ENCODE data around the gene OTOS.

OTOS gene

DNA sequence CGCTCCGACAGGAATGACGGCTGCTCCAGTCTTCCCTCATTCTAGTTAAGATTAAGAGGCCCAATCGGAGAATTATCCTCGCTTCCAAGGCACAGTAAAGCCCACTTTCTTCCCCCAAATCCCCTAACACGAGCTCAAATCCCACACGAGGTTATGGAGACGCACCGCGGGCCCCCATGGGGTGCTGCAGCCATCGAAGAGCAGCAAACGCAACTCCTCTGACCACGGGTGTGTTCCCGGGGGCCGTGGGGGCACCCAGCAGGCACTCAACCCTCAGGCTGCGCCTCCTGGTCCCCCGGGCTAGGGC is 4.8 kb downstream of the OTOS start:
- DNase-seq, result no peak

DNA sequence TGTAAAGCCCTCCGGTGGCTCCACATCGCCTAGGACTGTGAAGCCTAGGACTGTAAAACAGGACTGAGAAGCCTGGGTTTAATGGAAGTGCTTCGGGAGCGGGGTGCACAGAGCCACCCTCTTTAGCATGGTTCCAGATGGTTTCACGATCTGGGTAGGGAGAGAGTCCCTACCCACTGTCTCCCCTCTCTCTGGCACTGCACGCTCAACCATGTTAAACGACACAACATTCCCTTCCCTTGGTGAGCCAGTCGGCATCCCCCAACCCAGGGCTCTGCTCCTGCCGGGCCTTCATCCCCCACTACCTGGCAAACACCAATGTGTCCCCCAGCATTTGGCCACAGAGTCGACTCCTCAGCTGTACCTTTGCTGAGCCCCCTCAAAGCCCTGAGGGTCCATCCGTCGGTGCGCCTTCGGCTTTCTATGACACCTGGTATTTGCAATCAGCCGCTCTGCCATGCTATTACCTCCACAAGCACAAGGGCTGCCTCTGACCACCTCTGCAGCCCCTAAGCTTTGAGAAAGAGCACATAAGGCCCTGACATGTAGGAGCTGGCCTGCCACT is 5.4 kb downstream of the OTOS start:
- no peak for DNase-seq

DNA sequence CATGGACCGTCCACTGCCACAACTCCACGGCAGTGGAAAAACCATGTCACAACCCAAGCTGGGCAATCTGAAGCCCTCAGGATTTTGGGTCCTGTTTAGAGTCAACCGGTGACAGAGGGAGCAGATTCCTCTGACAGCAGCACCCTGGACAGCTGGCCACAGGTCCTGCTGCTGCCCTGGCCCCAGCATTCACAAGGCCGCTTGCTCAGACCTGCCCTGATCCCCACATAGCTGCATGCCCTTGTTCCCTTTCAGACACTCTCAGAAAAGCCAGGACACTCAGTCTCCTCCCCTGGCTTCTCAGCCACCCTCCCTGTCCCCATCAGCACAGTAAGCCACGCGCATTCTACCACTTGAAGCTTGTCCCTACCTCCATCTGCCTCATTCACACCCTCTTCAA is 6.0 kb downstream of the OTOS start:
- DNase-seq, result no peak

DNA sequence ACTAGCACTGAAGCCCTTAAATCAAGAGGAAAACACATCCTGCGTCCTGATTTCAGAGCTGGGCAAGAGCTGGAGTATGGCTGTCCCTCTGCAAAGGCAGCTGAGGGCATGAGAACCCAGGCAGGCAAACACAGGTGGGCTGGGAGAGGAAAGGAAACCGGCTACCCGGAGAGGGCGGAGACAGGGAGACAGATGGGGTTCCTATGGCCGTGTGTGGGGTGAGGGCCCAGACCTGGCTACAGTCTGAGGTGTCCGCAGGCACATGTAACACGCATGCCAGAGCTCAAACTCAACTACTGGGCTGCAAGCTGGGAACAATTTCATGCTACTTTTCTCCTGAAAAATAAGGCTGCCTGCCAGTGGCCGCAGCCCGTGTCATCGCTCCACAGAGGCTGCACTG is 7.1 kb downstream of the OTOS start:
- DNase-seq, result no peak

DNA sequence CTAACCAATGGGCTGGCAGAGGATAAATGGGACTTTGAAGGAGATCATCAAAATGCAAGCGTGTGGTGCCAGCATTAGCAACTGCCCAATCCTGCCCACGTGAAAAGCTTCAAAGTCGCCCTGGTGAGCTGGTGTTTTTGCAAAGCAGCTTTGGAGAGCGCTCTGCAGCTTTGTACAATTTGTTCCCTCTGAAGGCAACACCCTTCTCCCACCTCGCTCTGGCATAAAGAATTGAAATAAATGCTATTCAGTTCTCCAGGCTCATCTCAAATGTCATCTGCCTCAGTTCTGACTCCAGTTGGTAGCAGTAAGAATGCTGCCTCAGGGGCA is 7.8 kb downstream of the OTOS start:
- no peak for DNase-seq

DNA sequence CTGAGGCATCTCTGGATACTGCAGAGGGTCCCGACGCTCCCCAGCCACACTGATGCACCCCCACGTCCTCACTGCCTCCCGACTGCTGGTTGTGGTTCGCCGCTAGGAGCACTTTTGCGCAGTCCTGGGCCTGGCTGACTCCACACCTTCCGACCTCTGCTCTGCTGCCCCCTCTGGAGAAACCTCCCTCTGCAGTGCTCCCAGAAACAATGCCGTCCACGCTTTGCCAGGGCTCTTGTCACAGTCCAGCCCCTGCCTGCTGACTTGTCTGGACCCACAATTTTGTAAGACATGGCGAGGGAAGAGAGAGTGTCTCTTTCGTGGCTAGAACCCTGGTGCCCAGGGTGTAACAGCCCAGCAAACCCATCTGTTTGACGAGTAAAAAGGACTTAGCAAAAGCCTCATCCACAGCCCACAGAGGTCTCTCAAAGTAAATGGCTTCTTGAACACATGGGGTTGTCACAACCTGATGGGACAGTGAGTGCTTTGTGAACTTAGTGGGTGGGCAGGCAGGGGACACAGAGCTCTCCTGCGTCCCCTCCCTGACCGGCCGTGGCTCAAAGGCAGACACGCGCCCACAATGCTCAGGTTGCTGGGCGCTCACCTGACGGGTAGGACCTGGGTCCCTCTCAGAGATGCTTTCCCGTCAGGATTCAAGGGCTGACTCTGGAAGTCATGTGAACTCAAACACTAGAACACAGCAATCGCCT is 8.4 kb downstream of the OTOS start:
- no peak for DNase-seq

DNA sequence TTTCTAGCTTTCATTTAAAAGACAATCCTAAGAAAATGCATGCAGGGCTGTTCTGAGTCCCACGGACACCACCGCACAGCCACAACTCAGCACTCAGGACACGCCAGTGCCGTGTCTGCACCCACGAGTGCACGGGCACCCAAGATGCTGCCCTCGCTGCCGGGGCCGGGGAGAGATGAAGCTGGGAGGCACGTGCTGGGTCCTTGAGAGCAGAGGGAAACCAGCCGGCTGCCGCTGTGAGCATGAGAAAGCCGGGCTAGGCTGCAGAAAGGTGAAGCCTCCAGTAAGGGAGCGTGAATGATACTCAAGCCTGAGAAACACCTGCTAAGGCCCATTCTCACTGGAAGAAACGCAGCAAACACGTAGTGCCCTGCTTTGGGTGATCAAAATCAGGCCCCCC is 9.2 kb downstream of the OTOS start:
- no peak for DNase-seq

DNA sequence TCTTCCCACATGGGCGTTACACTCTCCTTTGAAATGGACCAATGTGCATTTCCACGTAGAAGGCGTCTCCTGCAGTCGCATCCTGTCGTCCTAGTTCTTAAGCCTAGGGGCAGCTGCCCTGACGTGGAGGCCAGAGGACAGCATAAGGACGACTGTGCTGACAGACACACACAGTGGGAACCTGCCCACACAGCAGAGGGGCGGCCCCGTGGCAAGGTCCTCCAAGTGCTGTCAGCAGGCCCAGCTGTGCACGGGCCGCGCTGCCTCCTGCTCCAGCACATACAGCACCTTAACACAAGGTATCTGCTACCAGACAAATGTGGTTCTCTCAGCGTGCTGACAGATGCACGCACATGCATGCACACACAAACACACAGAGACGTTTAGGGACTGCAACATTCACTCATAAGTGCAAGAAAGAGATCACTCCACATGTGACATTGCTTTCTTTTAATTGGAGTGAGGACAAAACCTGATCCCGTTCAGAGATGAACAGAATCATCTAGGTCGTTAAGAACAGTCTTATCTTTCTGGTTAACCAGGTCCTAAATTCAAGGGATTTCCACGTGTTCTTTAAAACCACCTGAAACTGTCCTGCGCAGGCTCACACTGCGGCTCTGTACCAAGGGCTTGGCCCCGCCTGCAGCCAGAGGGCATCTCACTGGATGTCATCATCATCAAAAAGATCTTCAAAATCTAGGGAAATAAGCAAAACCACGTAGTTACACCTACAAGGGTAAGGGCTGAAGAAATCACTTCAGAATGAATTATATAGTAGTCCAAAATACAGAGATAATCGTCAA is 9.9 kb downstream of the OTOS start:
- DNase-seq, result no peak

DNA sequence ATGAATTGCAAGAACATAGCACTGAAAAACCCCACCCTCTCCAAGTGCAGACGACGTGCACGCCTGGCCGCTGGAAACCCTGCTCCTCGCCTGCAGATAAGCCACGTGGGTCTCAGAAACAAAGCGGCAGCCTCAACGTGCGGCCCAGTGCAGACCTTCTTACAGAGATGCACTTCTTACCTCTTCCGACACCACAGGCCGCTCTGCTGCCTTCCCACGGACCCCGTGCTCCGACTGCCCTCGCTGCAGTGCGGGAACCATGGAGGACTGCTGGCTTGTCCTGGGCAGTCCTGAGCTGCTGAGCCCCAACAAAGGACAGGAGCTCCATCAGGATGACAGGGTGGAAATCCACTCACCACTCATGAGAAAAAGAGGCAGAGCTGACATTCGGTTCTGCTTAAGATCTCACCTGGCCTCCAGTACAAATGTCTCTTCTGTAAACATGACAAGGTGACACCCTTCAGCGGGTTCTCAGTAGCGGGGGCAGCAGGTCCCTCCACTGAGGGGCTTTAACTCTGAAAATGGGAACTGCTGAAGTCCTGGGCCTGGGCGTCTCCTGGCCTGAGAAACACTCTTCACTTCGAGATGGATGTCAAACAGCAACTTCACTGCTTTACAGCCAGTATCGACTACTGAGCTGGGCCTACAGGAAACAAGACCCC is 10.6 kb downstream of the OTOS start:
- DNase-seq, result no peak

DNA sequence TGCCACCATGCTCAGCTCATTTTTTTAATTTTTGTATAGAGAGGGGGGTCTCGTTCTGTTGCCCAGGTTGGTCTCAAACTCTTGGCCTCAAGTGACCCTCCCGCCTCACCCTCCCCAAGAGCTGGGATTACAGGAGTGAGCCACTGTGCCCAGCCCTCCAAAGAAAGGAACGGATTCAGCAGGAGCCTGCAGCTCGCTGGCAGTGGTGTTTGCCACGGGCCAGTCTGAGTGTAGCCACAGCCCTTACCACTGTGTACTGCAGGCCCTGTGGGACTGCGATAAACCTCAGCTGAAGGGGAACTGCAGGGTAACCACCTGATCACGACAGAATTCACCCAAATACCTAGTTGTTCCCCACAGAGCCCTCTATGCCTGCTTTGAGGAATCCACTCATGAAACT is 11.1 kb downstream of the OTOS start:
- no peak for DNase-seq

DNA sequence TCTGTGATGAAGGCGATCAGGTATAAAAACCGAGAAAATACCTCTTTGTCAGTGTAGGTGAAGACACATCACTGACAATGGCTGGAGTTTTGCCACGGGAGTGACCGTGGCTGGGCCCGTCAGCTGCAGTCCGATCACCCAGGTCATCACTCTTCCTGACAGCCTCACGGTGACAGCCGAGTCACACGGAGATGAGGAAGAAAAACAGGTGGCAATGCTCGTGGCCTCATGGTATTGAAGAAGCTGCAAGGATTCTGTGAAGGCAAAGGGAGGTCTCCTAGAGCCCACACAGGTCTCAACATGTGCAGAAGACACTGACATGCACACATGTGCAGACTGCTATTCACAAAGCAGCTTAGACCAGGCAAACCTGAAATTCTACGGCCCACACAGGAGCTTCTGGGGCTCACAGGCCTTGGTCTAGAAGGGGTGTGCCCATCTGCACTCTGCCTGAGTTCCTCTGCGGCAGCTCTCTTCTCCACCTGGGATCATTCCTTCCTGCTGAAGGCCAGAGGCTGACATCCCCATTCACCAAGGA is 11.8 kb downstream of the OTOS start:
- no peak for DNase-seq

DNA sequence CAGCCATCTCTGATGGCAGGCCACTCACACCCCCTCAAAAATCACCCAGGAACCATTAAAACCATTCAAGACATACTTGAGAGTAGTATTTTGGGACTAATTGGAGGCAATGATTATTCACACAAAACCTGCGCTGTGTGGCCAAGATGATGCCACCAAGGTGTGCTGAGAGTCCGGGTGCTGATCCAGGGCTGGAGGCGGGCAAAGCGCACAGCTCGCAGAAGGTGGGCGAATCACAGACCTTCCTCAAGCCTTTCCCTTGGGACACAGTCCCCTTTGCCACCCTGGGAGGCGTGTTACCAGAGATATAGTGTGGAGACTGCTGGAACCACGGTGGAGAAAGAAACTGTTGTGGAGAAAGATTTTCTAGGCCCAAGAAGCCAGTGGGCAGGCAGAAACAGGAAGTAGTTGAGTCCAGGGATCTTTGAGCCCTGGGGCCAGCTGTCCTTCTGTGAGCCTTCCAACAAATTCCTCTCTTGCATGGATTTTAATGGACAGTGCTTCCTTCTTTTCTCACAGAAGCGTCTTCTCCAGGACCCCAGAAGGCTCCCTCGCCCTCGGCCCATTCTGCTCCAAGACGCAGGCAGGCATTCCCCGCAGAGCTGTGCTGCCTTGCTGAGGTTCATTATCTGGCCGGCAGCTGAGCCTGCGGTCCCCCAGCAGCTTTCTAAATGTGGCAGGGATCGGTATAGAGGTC is 12.4 kb downstream of the OTOS start:
- DNase-seq, result no peak

DNA sequence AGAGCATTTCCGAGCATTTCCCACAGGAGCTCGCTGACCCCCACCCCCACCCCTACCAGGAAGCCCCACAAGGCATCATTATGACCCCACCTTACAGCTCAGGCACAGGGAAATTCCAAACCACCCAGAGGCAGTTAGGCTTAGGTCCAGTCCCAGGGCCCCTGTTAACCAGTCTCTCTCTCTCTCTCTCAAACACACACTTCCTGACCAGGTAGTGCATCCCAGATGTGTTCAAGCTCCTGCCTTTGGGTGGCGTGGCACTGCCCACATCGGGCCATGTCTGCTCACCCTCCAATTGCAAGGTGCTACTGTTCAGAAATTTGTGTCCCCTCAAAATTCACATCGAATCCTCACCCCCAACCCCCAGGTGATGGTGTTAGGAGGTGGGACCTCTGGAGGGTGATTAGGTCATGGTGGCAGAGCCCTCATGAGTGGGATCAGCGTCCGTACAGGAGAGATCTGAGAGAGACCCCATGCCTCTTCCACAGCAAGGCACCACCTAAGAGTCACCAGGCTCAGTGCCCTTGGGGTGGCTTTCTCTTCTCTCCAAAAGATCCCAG is 13.2 kb downstream of the OTOS start:
- no peak for DNase-seq

DNA sequence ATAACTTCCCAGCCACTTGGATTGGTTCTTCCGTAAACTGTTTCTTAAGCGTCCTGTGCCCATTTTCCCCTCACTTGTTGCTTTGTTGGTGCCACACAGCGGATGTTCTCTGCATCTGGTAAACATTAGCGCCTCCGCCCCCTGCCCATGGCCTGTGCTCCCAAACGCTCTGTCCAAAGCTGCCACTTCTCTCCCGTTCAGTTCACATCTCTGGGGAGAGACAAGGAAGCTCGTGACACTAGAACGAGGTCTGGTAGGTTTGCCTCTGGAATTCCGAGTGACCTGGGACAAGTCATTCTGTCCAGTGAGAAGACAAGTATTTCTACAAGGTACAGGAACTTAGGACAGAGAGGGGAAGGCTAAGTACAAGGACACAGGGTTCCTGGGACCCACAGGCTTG is 13.7 kb downstream of the OTOS start:
- no peak for DNase-seq

DNA sequence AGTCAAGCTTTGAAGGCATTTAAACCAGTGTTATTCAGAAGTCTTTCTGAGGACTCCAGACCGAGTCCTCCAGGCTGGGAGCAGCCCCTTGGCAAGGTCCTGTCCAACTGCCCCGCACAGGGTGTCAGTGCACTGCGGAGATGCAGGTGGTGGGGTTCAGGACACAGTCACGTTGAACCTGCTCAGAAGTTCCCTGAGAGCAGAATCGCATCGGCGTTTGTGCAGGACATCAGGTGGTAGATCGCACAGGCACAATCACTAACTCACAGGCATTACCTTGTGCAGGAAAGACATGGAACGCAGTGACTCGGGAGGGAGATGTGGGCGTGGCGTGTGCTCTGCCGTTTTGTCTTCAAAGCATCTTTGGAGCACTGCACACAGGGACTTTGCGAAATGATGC is 14.7 kb downstream of the OTOS start:
- DNase-seq, result no peak

DNA sequence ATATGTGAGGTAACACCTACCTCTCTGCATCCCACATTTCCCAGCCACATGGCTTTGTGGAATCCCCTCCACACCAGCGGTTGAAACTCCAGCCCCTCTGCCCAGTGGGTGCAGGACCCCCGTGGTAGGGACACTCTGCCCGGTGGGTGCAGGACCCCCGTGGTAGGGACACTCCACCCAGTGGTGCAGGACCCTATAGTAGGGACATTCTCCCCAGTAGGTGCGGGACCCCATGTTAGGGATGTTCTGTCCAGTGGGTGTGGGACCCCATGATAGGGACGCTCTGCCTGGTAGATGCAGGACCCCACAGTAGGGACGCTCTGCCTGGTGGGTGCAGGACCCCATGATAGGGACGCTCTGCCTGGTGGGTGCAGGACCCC is 15.8 kb downstream of the OTOS start:
- no peak for DNase-seq

DNA sequence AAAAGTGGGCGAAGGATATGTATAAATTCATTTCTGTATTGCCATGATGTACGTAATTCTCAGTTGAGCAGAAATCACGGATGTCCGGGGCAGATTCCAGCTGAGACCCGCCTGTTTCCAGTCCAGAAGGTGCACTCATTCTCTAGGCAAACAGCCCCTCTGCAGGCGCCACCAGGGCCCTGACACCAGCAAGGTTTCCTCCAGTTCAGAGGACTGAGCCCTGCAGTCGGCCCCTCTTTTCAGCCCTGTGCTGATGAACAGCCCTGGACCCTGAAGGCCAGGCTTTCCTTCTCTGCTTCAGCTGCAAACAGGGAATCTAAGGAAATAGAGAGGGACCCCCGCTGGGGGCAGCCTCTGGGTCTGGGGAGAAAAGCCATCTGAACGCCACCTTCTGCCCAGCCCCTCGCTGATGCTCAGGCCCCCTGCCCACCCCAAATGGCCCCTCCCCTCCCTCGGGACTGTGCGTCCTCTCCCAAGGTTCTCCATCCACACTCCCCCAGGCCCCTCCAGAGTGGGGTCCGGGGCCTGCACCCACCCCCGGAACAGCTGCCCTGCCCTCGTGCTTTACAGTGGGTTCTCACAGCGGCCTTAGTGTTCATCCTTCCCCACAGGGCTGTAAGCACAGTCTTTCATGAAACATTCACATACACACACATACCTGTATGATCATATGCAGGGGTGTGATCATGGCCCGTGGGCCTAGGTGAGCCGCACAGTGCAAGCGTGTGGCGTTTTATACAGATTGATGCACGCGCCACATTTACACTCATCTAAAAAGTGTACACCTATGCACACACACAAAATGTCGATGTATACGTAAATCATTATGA is 16.4 kb downstream of the OTOS start:
- no peak for DNase-seq

DNA sequence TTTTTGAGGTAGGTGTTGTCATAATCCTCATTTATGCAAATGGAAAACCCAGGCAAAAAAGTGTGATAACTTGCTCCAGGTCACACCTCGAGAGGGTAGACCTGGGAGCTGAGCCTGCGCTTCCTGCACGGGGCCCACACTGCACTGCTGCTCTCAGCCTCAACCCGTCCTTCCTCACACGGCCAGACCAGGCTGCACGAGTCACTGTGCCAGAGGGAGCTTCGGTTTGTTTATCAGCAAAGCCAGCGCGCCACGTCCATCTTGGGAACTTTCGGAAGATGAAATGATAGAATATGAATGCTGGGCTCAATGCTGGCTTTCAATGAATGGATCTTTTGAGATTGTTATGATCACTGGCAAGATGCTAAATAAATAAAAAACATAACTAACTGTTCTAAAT is 18.8 kb downstream of the OTOS start:
- DNase-seq, result no peak

DNA sequence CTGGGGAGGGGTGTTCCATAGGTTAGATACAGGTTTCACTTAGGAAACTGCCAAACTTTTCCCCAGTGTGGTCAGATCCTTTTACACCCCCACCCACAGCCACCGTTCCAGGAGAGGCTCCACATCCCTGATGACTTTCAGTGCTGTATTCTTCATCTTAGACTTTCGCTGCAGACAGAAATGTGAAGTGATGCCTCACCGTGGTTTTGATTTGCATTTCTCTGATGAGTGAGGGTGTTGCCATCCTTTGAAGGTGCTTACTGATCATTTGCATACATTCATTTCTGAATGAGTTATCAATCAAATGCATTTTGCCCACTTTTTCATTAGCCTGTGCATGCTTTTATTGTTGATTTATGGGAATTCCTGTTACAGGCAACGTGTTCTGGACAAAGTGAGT is 19.3 kb downstream of the OTOS start:
- DNase-seq, result no peak

DNA sequence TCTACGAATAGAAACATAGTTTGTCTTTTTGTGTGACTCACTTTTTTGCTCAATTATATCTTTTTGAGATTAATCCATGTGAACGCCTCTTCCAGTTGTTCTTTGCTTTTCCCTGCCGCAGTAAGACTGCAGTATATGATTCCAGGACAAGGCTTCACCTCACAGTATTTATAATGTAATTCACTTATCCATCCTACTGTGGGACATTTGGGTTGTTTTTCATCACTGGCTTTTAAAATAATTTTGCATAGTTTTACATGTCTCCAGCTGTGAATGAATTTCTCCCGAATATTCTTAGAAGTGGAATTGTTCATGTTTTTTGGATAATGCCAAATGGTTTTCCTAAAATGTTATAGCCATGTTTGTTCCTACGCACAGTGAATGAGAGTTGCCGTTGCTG is 26.2 kb downstream of the OTOS start:
- DNase-seq, result no peak

DNA sequence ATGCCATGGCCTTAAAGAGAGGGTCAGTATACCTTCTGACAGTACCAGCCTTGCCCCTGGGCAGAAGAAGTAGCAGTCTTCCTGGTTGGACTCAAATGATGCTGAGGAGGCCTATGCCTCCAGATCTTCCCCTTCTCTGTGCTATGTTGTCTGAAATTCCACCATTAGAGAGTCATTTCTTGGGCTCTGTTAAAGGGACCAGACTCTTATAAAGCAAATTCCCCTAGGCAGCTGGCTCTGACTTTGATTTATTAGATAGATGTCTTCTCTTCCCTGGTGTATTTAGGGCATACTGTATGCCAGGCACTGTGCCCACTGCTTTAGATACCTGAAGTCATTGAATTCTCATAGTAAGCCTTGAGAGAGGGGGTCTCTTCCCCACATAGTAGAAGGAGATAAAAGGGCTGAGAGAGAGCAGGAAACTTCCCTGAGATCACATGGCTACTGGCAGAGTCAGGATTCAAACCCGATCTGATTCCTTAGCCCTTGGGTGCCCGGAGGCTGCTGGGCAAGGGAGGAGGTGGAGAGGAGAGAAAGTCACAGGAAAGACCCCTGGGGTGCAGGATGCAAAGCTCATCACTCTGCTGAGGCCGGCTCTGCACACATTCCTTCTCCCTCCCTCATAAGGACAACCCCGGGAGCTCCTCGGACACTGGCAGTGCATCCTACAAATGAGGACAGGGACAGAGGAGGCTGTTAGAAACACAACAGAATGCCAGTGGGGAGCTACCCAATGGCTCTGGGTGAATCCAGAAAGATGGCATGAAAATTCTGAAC is 27.4 kb downstream of the OTOS start:
- DNase-seq, result no peak
